Endodermal cell (in vitro differentiated cells): Measurements from ENCODE around the gene ADGB. TPM values are rescaled to one million over a fixed set of nuclear protein-coding genes. Genes with fewer than 3 reads are reported as not detected.

Experiments used
- DNase-seq: peaks from one replicate; pipeline ENCODE4 v3.0.0-alpha.2; 2017
- H3K27ac ChIP-seq: 2 replicates; pipeline ENCODE4 v1.5.1; 2013; ENCODE audit warnings: mild to moderate bottlenecking, low read depth, low read length, moderate library complexity
- H3K27me3 ChIP-seq: 2 replicates; pipeline ENCODE4 v1.6.1; 2013; ENCODE audit warnings: mild to moderate bottlenecking, low read length, moderate library complexity; ENCODE audit not compliant: insufficient read depth, control insufficient read depth, poor library complexity, severe bottlenecking
- H3K36me3 ChIP-seq: 2 replicates; pipeline ENCODE4 v1.7.0; 2013; ENCODE audit warnings: mild to moderate bottlenecking, low read length, moderate library complexity; ENCODE audit not compliant: control insufficient read depth, insufficient read depth
- H3K4me1 ChIP-seq: one replicate; pipeline ENCODE4 v1.7.0; 2013; ENCODE audit warnings: low read length; ENCODE audit not compliant: control insufficient read depth, insufficient read depth
- H3K4me3 ChIP-seq: 2 replicates; pipeline ENCODE4 v1.5.1; 2013; ENCODE audit warnings: mild to moderate bottlenecking, low read length, moderate library complexity
- H3K9ac ChIP-seq: 2 replicates; pipeline ENCODE4 v1.6.1; 2013; ENCODE audit warnings: mild to moderate bottlenecking, low read length, moderate library complexity; ENCODE audit not compliant: poor library complexity, severe bottlenecking; ENCODE audit errors: extremely low read depth
- H3K9me3 ChIP-seq: 2 replicates; pipeline ENCODE4 v1.6.1; 2013; ENCODE audit warnings: mild to moderate bottlenecking, low read length, moderate library complexity; ENCODE audit not compliant: control insufficient read depth
- H3K27ac Mint-ChIP-seq: 2 replicates; pipeline ENCODE4 v1.8.0; 2020; ENCODE audit warnings: mixed read lengths
- H3K27me3 Mint-ChIP-seq: 2 replicates; pipeline ENCODE4 v1.8.0; 2021; ENCODE audit warnings: mild to moderate bottlenecking, mixed read lengths; ENCODE audit not compliant: insufficient read depth
- H3K36me3 Mint-ChIP-seq: 2 replicates; pipeline ENCODE4 v1.8.0; 2020; ENCODE audit warnings: low read depth, mixed read lengths
- H3K4me1 Mint-ChIP-seq: 2 replicates; pipeline ENCODE4 v1.8.0; 2020; ENCODE audit warnings: mixed read lengths
- H3K4me3 Mint-ChIP-seq: 2 replicates; pipeline ENCODE4 v1.8.0; 2020; ENCODE audit warnings: mild to moderate bottlenecking, moderate library complexity, mixed read lengths
- H3K9me3 Mint-ChIP-seq: 2 replicates; pipeline ENCODE4 v1.8.0; 2020; ENCODE audit warnings: mild to moderate bottlenecking, mixed read lengths
- CTCF ChIP-seq: fragments of 200-600 bp; sonication (generic); conservative IDR thresholded peaks from 2 replicates; pipeline ENCODE4 v1.5.0; 2021; ENCODE audit warnings: antibody characterized with exemption, mild to moderate bottlenecking
- WGBS, 2 experiments: methylation state at CpG; one replicate each; pipeline versions ENCODE4 v1.1.5 to v1.1.7; 2013; ENCODE audit warnings: missing lambda C conversion rate in 2 of 2, mixed read lengths in 1 of 2; ENCODE audit not compliant: insufficient coverage in 1 of 2, insufficient read length in 1 of 2; 5-methylcytosine and 5-hydroxymethylcytosine counted together
- total RNA-seq, 2 donors: library from RNA; stranded (reverse); fragmentation: NEBNext Ultra II Directional in 1 of 2; extraction: Animal tissue kit (Norgen Biotek cat#: 25700) in 1 of 2; gene quantifications; 2 replicates in 1 of 2; 3 replicates in 1 of 2; pipeline ENCODE4 v1.2.1, GENCODE V29; 2021

The ADGB gene
- total RNA-seq, 2 donors from 2014 or later, result 0.37 to 1.3 TPM

GRCh38 chr6:146594495-146594894, 4.3 kb upstream of the ADGB start:
- Histone ChIP-seq H3K36me3 (no peaks in the 10 kb centered on the region), H3K9me3 (no peaks in the 10 kb centered on the region), H3K4me1 (no peaks in the 10 kb centered on the region), H3K27ac (no peak overlapping the region), H3K4me3 (no peak overlapping the region), H3K27me3 (peaks cover 5% of the 10 kb centered on the region), H3K9ac (no peak overlapping the region)
- 93% methylated on average over 1 of the region's 1 CpG; no CpG with 5 or more reads in 1 of the 2 experiments for WGBS, 2 experiments
- H3K36me3 Mint-ChIP-seq, result no peaks in the 10 kb centered on the region
- no peak overlapping the region for H3K27ac Mint-ChIP-seq
- H3K4me1 Mint-ChIP-seq, result no peaks in the 10 kb centered on the region
- no peak overlapping the region for H3K4me3 Mint-ChIP-seq
- no peak for DNase-seq
- H3K9me3 Mint-ChIP-seq, result no peaks in the 10 kb centered on the region
- H3K27me3 Mint-ChIP-seq, result peaks cover 13% of the 10 kb centered on the region
- no peak for TF ChIP-seq CTCF

- 75 to 91% methylated on average over 1 to 2 of the region's 2 CpGs for WGBS, 2 experiments
Observed at GRCh38 chr6:146595972-146596731, 2.6 kb upstream of the ADGB start.

GRCh38 chr6:146601352-146601751, 2.6 kb downstream of the ADGB start:
- H3K36me3 Mint-ChIP-seq, result no peaks in the 10 kb centered on the region
- Histone ChIP-seq H3K36me3 (no peaks in the 10 kb centered on the region), H3K4me1 (peaks cover 2% of the 10 kb centered on the region), H3K27me3 (peaks cover 9% of the 10 kb centered on the region), H3K9ac (no peak overlapping the region), H3K9me3 (no peaks in the 10 kb centered on the region), H3K27ac (no peak overlapping the region), H3K4me3 (no peak overlapping the region)
- H3K27me3 Mint-ChIP-seq, result peaks cover 30% of the 10 kb centered on the region
- H3K4me3 Mint-ChIP-seq, result no peak overlapping the region
- peaks cover 24% of the 10 kb centered on the region for H3K4me1 Mint-ChIP-seq
- no peak for DNase-seq
- 50 to 75% methylated on average over 2 to 4 of the region's 4 CpGs for WGBS, 2 experiments
- no peak for TF ChIP-seq CTCF
- no peaks in the 10 kb centered on the region for H3K9me3 Mint-ChIP-seq
- H3K27ac Mint-ChIP-seq, result no peak overlapping the region

More at GRCh38 chr6:146595972-146596731, 2.6 kb upstream of the ADGB start:
- H3K27me3 ChIP-seq, result peaks cover 9% of the 10 kb centered on the region
- Mint-ChIP-seq H3K27ac (no peak overlapping the region), H3K36me3 (no peaks in the 10 kb centered on the region), H3K4me3 (no peak overlapping the region), H3K9me3 (no peaks in the 10 kb centered on the region), H3K4me1 (peaks cover 1% of the 10 kb centered on the region), H3K27me3 (peaks cover 25% of the 10 kb centered on the region)
- TF ChIP-seq CTCF, result no peak
- no peaks in the 10 kb centered on the region for H3K36me3 ChIP-seq
- no peak for DNase-seq
- no peaks in the 10 kb centered on the region for H3K9me3 ChIP-seq
- no peaks in the 10 kb centered on the region for H3K4me1 ChIP-seq
- no peak overlapping the region for H3K9ac ChIP-seq
- H3K4me3 ChIP-seq, result no peak overlapping the region
- no peak overlapping the region for H3K27ac ChIP-seq
